Measurements from ENCODE around the gene DFFA.
A peak's percentile ranks its signal among the peaks of the same experiment; 100 is the strongest.
"Not testable (repeated sequence)": the region's sequence is repeated elsewhere in the genome, so short reads cannot be mapped to it uniquely, and the experiment has no call there.

The DFFA gene

GRCh38 chr1:10514490-10515235 is 42.3 kb upstream of the DFFA start:
- H3K36me3 ChIP-seq (ENCODE audit: control insufficient read depth in 1 of 2, insufficient read depth in 2 of 2, low read length in 2 of 2): no peaks in the 10 kb centered on the region
- no peak overlapping the region for H3K27ac ChIP-seq (ENCODE audit: low read depth, low read length)
- no peaks in the 10 kb centered on the region for H3K27me3 ChIP-seq (ENCODE audit: control insufficient read depth in 1 of 2, insufficient read depth in 2 of 2, low read length in 2 of 2)
- H3K4me3 ChIP-seq (ENCODE audit: low read depth in 1 of 2, low read length in 2 of 2): no peak overlapping the region
- H3K9ac ChIP-seq (ENCODE audit: low read depth in 1 of 2, low read length in 2 of 2): no peak overlapping the region
- H3K4me1 ChIP-seq (ENCODE audit: control insufficient read depth in 1 of 2, insufficient read depth in 2 of 2, low read length in 2 of 2): peaks cover 20 to 21% of the 10 kb centered on the region in 2 donors
- no peaks in the 10 kb centered on the region for H3K9me3 ChIP-seq (ENCODE audit: control insufficient read depth in 1 of 2, low read length in 2 of 2)

- H3K27ac ChIP-seq (ENCODE audit: low read depth, low read length): no peak overlapping the region
- peaks cover 21 to 24% of the 10 kb centered on the region in 2 donors for H3K4me1 ChIP-seq (ENCODE audit: control insufficient read depth in 1 of 2, insufficient read depth in 2 of 2, low read length in 2 of 2)
- no peaks in the 10 kb centered on the region for H3K36me3 ChIP-seq (ENCODE audit: control insufficient read depth in 1 of 2, insufficient read depth in 2 of 2, low read length in 2 of 2)
Observed at GRCh38 chr1:10513199-10513598, 40.9 kb upstream of the DFFA start.

DNA sequence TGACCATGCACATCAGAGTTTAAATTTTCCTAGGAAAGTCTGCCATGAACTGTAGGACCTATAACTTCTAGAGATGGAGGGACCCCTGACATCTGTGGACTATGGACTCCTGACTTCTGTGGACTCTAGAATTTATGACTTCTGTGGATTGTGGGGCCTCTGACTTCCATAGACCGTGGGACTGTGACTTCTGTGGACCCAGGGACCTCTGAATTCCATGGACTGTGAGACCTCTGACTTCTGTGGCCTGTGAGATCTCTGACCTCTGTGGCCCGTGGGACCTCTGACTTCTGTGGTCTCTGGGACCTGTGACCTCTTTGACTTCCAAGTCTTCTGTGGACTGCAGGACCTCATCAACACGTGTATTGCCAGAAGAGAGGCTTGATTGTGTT is 39.2 kb upstream of the DFFA start:
- Histone ChIP-seq H3K36me3 (ENCODE audit: control insufficient read depth in 1 of 2, insufficient read depth in 2 of 2, low read length in 2 of 2) (peaks cover 0 to 2% of the 10 kb centered on the region in 2 donors), H3K27me3 (ENCODE audit: control insufficient read depth in 1 of 2, insufficient read depth in 2 of 2, low read length in 2 of 2) (no peaks in the 10 kb centered on the region), H3K27ac (ENCODE audit: low read depth, low read length) (no peak overlapping the region), H3K4me1 (ENCODE audit: control insufficient read depth in 1 of 2, insufficient read depth in 2 of 2, low read length in 2 of 2) (peaks cover 21 to 28% of the 10 kb centered on the region in 2 donors), H3K9ac (ENCODE audit: low read depth in 1 of 2, low read length in 2 of 2) (no peak overlapping the region), H3K4me3 (ENCODE audit: low read depth in 1 of 2, low read length in 2 of 2) (no peak overlapping the region), H3K9me3 (ENCODE audit: control insufficient read depth in 1 of 2, low read length in 2 of 2) (no peaks in the 10 kb centered on the region)

More at GRCh38 chr1:10513199-10513598, 40.9 kb upstream of the DFFA start:
- Histone ChIP-seq H3K4me3 (ENCODE audit: low read depth in 1 of 2, low read length in 2 of 2) (no peak overlapping the region), H3K9me3 (ENCODE audit: control insufficient read depth in 1 of 2, low read length in 2 of 2) (no peaks in the 10 kb centered on the region), H3K27me3 (ENCODE audit: control insufficient read depth in 1 of 2, insufficient read depth in 2 of 2, low read length in 2 of 2) (no peaks in the 10 kb centered on the region), H3K9ac (ENCODE audit: low read depth in 1 of 2, low read length in 2 of 2) (no peak overlapping the region)

GRCh38 chr1:10510520-10511493 is 38.5 kb upstream of the DFFA start:
- peak overlapping the region in 1 of 2 donors; percentile 2 for H3K4me3 ChIP-seq (ENCODE audit: low read depth in 1 of 2, low read length in 2 of 2)
- peaks cover 21 to 28% of the 10 kb centered on the region in 2 donors for H3K4me1 ChIP-seq (ENCODE audit: control insufficient read depth in 1 of 2, insufficient read depth in 2 of 2, low read length in 2 of 2)
- H3K9ac ChIP-seq (ENCODE audit: low read depth in 1 of 2, low read length in 2 of 2): peak overlapping the region in 1 of 2 donors; percentile 26
- no peak overlapping the region for H3K27ac ChIP-seq (ENCODE audit: low read depth, low read length)
- no peaks in the 10 kb centered on the region for H3K27me3 ChIP-seq (ENCODE audit: control insufficient read depth in 1 of 2, insufficient read depth in 2 of 2, low read length in 2 of 2)
- H3K36me3 ChIP-seq (ENCODE audit: control insufficient read depth in 1 of 2, insufficient read depth in 2 of 2, low read length in 2 of 2): peaks cover 0 to 2% of the 10 kb centered on the region in 2 donors
- no peaks in the 10 kb centered on the region for H3K9me3 ChIP-seq (ENCODE audit: control insufficient read depth in 1 of 2, low read length in 2 of 2)

- H3K9ac ChIP-seq (ENCODE audit: low read depth in 1 of 2, low read length in 2 of 2): no peak overlapping the region
- peaks cover 0 to 2% of the 10 kb centered on the region in 2 donors for H3K36me3 ChIP-seq (ENCODE audit: control insufficient read depth in 1 of 2, insufficient read depth in 2 of 2, low read length in 2 of 2)
- no peaks in the 10 kb centered on the region for H3K9me3 ChIP-seq (ENCODE audit: control insufficient read depth in 1 of 2, low read length in 2 of 2)
- H3K4me3 ChIP-seq (ENCODE audit: low read depth in 1 of 2, low read length in 2 of 2): no peak overlapping the region
- no peaks in the 10 kb centered on the region for H3K27me3 ChIP-seq (ENCODE audit: control insufficient read depth in 1 of 2, insufficient read depth in 2 of 2, low read length in 2 of 2)
- peaks cover 21 to 28% of the 10 kb centered on the region in 2 donors for H3K4me1 ChIP-seq (ENCODE audit: control insufficient read depth in 1 of 2, insufficient read depth in 2 of 2, low read length in 2 of 2)
- no peak overlapping the region for H3K27ac ChIP-seq (ENCODE audit: low read depth, low read length)
Observed at GRCh38 chr1:10509809-10510509, 37.6 kb upstream of the DFFA start.

- Histone ChIP-seq H3K27me3 (ENCODE audit: control insufficient read depth in 1 of 2, insufficient read depth in 2 of 2, low read length in 2 of 2) (no peaks in the 10 kb centered on the region), H3K4me3 (ENCODE audit: low read depth in 1 of 2, low read length in 2 of 2) (no peak overlapping the region), H3K27ac (ENCODE audit: low read depth, low read length) (no peak overlapping the region), H3K4me1 (ENCODE audit: control insufficient read depth in 1 of 2, insufficient read depth in 2 of 2, low read length in 2 of 2) (peaks cover 21 to 28% of the 10 kb centered on the region in 2 donors), H3K9ac (ENCODE audit: low read depth in 1 of 2, low read length in 2 of 2) (no peak overlapping the region), H3K9me3 (ENCODE audit: control insufficient read depth in 1 of 2, low read length in 2 of 2) (no peaks in the 10 kb centered on the region), H3K36me3 (ENCODE audit: control insufficient read depth in 1 of 2, insufficient read depth in 2 of 2, low read length in 2 of 2) (peaks cover 0 to 2% of the 10 kb centered on the region in 2 donors)
Observed at GRCh38 chr1:10508511-10508951, 36.2 kb upstream of the DFFA start.

- Histone ChIP-seq H3K27me3 (ENCODE audit: control insufficient read depth in 1 of 2, insufficient read depth in 2 of 2, low read length in 2 of 2) (no peaks in the 10 kb centered on the region), H3K4me1 (ENCODE audit: control insufficient read depth in 1 of 2, insufficient read depth in 2 of 2, low read length in 2 of 2) (peaks cover 21 to 28% of the 10 kb centered on the region in 2 donors), H3K9me3 (ENCODE audit: control insufficient read depth in 1 of 2, low read length in 2 of 2) (no peaks in the 10 kb centered on the region), H3K4me3 (ENCODE audit: low read depth in 1 of 2, low read length in 2 of 2) (no peak overlapping the region), H3K9ac (ENCODE audit: low read depth in 1 of 2, low read length in 2 of 2) (no peak overlapping the region), H3K36me3 (ENCODE audit: control insufficient read depth in 1 of 2, insufficient read depth in 2 of 2, low read length in 2 of 2) (peaks cover 0 to 2% of the 10 kb centered on the region in 2 donors), H3K27ac (ENCODE audit: low read depth, low read length) (no peak overlapping the region)
Observed at GRCh38 chr1:10507111-10507879, 35.0 kb upstream of the DFFA start.

DNA sequence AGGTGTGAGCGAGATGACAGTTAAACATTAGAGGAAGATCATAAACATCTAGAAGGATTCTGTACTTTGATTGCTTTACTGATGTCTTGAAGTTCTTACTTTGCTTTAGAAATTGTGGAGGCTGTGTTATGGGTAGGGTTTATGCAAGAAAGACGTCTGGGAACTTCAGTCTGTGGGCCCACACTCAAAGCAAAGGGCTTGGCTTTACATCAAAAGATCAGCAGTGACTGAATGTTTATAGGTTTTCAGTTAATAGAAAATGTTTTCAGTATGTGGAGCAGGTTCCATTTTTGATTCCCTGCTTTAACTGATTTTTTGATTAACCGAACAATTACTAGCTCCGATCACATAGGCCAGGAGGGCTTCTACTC is 34.3 kb upstream of the DFFA start:
- Histone ChIP-seq H3K4me1 (ENCODE audit: control insufficient read depth in 1 of 2, insufficient read depth in 2 of 2, low read length in 2 of 2) (peaks cover 18 to 27% of the 10 kb centered on the region in 2 donors), H3K9me3 (ENCODE audit: control insufficient read depth in 1 of 2, low read length in 2 of 2) (no peaks in the 10 kb centered on the region), H3K27ac (ENCODE audit: low read depth, low read length) (no peak overlapping the region)

GRCh38 chr1:10506046-10506676 is 33.8 kb upstream of the DFFA start:
- not testable (repeated sequence) for H3K27me3 ChIP-seq (ENCODE audit: control insufficient read depth in 1 of 2, insufficient read depth in 2 of 2, low read length in 2 of 2); H3K27ac ChIP-seq (ENCODE audit: low read depth, low read length); H3K36me3 ChIP-seq (ENCODE audit: control insufficient read depth in 1 of 2, insufficient read depth in 2 of 2, low read length in 2 of 2); H3K9ac ChIP-seq (ENCODE audit: low read depth in 1 of 2, low read length in 2 of 2); H3K9me3 ChIP-seq (ENCODE audit: control insufficient read depth in 1 of 2, low read length in 2 of 2); H3K4me3 ChIP-seq (ENCODE audit: low read depth in 1 of 2, low read length in 2 of 2)
- peaks cover 14 to 22% of the 10 kb centered on the region in 2 donors for H3K4me1 ChIP-seq (ENCODE audit: control insufficient read depth in 1 of 2, insufficient read depth in 2 of 2, low read length in 2 of 2)

More for the DNA sequence above, 34.3 kb upstream of the DFFA start:
- Histone ChIP-seq H3K9ac (ENCODE audit: low read depth in 1 of 2, low read length in 2 of 2) (no peak overlapping the region), H3K4me3 (ENCODE audit: low read depth in 1 of 2, low read length in 2 of 2) (no peak overlapping the region), H3K36me3 (ENCODE audit: control insufficient read depth in 1 of 2, insufficient read depth in 2 of 2, low read length in 2 of 2) (peaks cover 0 to 2% of the 10 kb centered on the region in 2 donors), H3K27me3 (ENCODE audit: control insufficient read depth in 1 of 2, insufficient read depth in 2 of 2, low read length in 2 of 2) (no peaks in the 10 kb centered on the region)
